GM21576 (cell line): ENCODE data around the gene PROM1.

ENCODE experiments used
- ATAC-seq: cut with Tn5 transposase; IDR thresholded peaks from one replicate; pipeline ENCODE4 v1.9.1; 2021; ENCODE audit warnings: mild to moderate bottlenecking, moderate library complexity; ENCODE audit not compliant: unreplicated experiment

Gene PROM1

GRCh38 chr4:16066586-16067128 is 17.2 kb downstream of the PROM1 start:
- ATAC-seq: no peak

GRCh38 chr4:16065066-16065465 is 18.8 kb downstream of the PROM1 start:
- ATAC-seq: no peak

- no peak for ATAC-seq
Observed at GRCh38 chr4:16062601-16063000, 21.2 kb downstream of the PROM1 start.

GRCh38 chr4:16056681-16057385 is 27.0 kb downstream of the PROM1 start:
- no peak for ATAC-seq

- no peak for ATAC-seq
Observed at GRCh38 chr4:16055873-16056272, 27.9 kb downstream of the PROM1 start.

GRCh38 chr4:16055471-16055870 is 28.4 kb downstream of the PROM1 start:
- ATAC-seq: no peak

- ATAC-seq: no peak
Observed at GRCh38 chr4:16052939-16053338, 30.9 kb downstream of the PROM1 start.

- no peak for ATAC-seq
Observed at GRCh38 chr4:16051980-16052379, 31.8 kb downstream of the PROM1 start.

- ATAC-seq: no peak
Observed at GRCh38 chr4:16051132-16051531, 32.7 kb downstream of the PROM1 start.

GRCh38 chr4:16050669-16051068 is 33.2 kb downstream of the PROM1 start:
- no peak for ATAC-seq

GRCh38 chr4:16048619-16049419 is 35.0 kb downstream of the PROM1 start:
- no peak for ATAC-seq

- no peak for ATAC-seq
Observed at GRCh38 chr4:16045687-16046086, 38.1 kb downstream of the PROM1 start.

GRCh38 chr4:16043642-16044498 is 40.0 kb downstream of the PROM1 start:
- no peak for ATAC-seq

GRCh38 chr4:16039139-16039538 is 44.7 kb downstream of the PROM1 start:
- ATAC-seq: no peak

- ATAC-seq: no peak
Observed at GRCh38 chr4:16037901-16038300, 45.9 kb downstream of the PROM1 start.

- ATAC-seq: no peak
Observed at GRCh38 chr4:16035843-16036242, 48.0 kb downstream of the PROM1 start.

GRCh38 chr4:16034010-16034748 is 49.6 kb downstream of the PROM1 start:
- ATAC-seq: no peak

GRCh38 chr4:16032396-16032770 is 51.4 kb downstream of the PROM1 start:
- no peak for ATAC-seq

GRCh38 chr4:16031546-16032395 is 52.1 kb downstream of the PROM1 start:
- ATAC-seq: no peak

- no peak for ATAC-seq
Observed at GRCh38 chr4:16029886-16030285, 53.9 kb downstream of the PROM1 start.
